Activated gamma-delta T cell treated with anti-CD3 and anti-CD28 coated beads, Interleukin-2, amount 50 U/mL, for 16 hours (primary cell): ENCODE data around the gene ZNF106.

Experiments
- DNase-seq: peaks from one replicate; pipeline ENCODE4 v3.0.0-alpha.2; 2020; ENCODE audit warnings: low read depth

ZNF106 gene

DNA sequence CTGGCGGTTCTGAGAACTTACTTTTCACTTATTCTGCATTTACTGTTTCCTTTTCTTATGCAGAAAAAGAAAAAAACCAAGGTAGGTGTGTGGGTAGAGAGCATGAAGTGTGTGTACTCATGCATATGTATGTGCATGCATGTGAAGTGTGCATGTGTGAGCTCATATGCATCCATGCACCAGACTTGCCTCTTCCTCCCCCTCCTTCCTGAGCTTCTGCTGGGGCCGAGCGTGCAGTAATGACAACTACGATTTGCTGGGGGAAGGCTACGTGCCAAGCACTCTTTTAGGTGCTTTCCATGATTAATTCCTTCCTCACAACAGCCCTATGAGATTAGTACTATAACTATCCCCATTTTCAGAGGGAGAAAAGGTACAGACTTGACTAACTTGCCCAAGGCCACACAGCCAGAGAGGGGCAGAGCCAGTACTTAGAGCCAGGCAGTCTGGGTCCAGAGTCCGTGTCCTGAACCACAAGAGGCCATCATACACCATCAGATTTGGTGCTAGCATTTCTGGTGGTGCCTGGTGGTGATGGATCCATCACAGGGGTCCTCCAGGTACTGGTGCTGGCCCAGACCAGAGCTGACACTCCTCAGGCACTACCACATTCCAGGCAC lies 85.0 kb downstream of the ZNF106 start:
- no peak for DNase-seq

DNA sequence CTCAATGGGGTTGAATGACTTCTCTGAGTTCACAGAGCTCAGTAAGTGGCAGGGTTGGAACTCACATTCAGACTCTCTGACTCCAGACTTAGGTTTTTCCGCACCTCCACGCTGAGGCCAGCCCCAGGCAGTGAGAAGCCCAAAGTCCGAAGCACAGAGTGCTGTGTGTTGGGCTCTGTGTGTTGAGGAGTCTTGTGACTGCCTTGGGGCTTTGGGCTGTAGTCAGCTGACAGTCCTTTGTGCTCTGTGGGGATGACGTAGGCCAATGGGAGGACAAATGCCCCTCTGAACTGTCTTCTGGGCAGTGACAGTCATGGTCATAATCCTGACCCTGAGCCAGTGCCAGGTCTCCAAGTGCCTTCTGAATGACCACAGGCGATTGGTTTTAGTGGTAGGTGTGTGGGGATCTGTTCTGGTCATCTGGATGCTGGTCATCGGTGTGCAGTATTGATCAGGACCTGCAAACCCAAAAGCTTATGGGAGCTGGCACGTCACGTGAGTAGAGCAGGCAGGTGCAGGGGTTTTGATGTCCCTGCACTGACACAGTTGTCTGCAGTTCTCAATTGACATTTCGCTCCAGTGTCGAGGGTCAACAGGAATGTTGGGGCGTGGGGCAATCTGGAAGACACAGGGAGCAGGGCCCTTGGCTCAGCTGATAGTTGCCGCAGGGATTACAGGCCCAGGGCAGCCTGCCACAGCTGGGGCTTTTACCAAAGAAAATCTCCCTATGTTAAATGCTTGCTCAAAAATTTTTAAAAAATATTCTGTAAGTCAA lies 86.3 kb downstream of the ZNF106 start:
- no peak for DNase-seq

DNA sequence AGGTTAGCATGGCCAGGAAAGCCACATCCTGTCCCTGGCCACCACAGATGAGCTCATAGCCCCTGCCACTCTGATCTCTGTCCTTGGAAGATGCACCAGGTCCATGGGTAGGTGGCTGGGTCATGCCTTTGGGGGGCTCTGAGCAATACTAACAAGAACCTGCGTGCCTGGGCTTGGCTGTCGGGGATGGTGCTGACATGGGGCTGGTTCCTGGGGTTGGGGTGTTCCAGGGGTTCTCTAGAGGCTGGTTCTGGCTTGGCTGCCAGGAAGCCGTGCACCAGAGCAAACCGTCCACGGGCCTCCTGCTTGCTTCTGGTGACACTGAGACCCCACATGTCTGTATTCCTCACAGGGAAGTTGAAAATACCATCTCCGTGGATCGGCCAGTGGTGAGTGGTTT lies 87.6 kb downstream of the ZNF106 start:
- DNase-seq = no peak

DNA sequence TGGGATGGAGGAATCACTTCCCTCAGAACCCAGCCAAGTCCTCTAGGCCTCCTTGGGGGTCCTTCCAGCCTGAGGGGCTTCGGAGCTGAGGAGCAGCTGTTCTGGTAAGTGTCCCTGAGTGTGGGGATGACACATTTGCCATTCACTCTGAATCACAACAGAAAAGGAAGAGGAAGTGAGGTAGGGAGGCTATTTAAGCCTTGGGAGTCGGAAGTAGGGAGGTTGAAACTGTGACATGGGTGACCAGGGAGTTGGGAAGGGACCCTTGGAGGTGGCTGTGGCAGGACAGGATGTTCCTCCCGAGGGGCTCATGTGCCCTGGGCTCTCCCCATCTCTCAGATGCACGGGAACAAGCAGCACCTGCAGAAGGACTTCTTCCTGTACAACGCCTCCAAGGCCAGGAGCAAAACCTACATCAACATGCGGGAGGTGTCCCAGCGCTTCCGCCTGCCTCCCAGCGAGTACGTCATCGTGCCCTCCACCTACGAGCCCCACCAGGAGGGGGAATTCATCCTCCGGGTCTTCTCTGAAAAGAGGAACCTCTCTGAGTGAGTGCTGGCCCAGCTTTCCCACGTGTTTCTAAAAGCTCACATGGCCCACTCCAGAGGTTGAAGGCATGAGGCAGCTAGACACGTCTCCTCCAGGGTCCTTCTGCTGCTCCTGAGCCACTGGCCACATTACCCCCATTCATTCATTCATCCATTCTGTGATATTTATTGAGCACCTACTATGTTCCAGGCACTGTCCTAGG lies 88.3 kb downstream of the ZNF106 start:
- DNase-seq = no peak

DNA sequence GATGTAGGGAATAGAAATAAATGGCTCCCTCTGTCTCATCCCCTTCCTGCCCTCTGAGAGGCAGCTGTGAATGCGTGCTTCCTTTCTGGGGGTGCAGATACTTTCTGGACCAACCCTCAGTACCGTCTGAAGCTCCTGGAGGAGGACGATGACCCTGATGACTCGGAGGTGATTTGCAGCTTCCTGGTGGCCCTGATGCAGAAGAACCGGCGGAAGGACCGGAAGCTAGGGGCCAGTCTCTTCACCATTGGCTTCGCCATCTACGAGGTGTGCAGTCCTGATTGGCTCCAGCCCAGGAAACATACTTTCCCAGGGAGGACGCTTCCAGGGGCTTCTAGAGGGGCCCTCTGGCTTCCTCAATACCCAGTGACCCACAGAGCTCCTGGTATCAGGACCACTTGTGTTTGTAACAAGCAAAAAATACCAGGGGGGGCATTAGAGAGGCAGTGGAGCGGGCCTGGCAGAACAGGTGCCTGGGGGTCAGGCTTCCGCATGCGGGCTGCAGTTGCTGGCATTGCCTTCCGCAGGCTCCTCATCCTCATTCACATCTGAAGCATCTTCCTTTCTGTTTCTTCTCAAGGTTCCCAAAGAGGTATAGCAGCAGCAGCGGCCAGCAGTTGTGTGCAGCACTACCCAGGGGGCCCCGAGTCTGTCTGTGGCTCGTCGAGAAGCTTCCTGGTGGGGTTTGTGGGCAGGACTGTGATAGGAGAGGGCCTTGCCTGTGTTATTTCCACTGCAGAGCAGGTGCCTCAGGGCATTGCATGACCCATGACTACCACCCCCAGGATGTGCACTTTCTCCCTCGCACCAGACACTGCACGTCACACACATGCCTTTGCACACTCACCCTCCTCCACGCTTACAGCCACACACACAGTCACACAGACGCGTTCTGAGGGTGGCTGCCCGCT lies 89.1 kb downstream of the ZNF106 start:
- no peak for DNase-seq

DNA sequence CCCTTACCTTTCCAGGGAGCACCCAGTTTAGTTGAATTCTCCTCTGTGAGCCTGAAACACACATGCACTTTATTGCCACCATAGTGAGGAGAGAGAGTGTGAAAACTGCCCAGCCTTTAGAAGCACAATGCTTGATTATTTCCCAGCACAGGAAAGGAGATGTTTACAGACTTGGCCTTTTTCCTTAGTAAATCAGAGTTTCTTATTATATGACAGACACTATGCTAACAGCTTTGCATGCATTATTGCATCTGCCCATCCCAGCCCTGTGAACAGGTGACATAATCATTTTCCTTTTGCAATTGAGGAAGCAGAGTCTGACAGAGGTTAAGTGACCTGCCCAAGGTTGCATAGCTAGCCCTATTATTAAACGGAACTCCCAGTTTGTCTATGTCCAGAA lies 95.1 kb downstream of the ZNF106 start:
- DNase-seq = no peak

DNA sequence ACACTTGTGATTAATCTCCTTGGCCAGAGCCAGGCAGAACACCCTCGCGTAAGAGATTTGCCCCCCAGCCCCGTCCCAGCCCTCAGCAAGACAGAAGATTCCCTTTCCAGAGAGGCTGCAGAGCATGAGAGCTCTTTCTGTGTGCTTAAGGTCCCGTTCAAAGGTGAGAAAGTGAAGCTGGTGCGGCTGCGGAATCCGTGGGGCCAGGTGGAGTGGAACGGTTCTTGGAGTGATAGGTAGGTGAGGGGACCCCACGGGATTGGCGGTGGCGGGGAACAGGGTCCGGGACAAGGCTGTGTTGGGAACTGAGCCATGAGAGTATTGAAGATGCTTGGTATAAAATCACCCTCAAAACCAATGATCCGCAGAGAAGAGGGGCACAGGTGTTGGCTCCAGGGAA lies 96.8 kb downstream of the ZNF106 start:
- no peak for DNase-seq

DNA sequence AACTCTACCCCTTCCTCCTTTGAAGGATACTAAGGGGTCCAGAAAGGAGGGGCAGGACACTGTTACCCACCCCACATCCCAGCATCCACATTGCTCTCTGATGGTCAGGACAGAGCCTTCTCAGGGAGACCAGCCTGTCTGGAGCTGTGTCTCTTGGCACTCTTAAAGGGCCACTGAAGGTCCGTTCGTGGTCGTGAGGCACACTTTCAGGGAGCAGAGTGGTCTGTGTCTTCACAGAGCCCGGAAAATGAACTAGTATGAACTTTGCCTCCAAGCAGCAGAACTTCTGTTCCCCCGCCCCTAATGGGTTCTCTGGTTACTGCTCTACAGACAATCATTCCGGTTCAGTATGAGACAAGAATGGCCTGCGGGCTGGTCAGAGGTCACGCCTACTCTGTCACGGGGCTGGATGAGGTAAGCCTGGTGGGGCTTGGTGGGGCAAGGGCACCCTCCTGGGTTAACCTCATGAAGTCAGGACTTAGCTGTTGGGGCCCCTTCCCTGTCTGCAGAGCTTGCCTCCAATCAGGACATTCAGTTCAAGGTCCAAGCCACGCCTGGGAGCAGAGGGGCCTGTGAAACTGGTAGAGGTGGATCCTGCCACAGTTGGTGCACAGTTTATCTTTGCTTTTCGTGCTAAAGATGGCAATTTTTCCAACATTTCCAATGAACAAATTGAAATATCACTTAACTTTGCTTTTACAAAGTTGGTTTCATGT lies 98.5 kb downstream of the ZNF106 start:
- no peak for DNase-seq

DNA sequence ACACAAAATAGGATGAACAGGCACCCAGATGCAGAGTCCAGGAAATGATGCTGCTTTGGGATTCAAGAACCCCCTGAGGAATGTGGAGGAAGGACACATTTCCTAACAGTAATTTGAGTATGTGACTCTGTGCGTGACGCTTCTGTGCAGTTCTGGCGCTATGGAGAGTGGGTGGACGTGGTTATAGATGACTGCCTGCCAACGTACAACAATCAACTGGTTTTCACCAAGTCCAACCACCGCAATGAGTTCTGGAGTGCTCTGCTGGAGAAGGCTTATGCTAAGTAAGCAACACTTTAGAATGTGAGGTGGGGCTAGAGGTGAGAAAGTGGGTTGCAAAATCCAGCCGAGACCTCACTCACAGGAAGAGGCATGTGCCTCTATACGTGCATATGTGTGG lies 103.3 kb downstream of the ZNF106 start:
- DNase-seq = no peak

DNA sequence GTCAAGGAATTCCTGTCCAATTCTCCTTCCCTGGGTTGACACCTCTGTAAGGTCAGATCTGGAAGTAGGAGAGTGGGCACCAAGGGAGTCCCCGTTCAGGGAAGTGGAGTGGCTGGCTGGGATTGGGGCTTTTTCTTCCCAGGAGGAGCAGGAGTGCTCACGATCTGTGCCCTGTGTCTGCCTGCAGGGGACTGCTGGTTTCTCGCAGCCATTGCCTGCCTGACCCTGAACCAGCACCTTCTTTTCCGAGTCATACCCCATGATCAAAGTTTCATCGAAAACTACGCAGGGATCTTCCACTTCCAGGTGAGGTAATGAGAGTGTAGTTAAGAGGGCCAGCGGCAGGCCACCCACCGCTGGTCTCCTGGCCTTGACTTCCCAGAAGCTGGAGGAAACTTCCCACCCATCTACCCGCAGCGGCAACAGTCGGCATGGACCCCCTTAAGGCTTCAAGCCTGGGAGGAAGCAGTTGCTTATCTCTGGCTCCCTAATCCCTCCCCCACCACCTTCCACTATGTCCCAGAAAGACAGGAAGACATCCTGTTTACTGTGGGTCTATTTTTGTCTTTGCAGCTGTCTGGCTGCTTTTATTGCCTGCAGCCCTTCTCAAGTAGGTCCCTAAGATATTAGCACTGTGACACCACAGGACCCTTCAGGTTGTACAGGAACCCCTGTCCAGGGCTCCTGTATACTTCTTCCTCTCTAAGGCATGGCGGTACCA lies 104.8 kb downstream of the ZNF106 start:
- no peak for DNase-seq

DNA sequence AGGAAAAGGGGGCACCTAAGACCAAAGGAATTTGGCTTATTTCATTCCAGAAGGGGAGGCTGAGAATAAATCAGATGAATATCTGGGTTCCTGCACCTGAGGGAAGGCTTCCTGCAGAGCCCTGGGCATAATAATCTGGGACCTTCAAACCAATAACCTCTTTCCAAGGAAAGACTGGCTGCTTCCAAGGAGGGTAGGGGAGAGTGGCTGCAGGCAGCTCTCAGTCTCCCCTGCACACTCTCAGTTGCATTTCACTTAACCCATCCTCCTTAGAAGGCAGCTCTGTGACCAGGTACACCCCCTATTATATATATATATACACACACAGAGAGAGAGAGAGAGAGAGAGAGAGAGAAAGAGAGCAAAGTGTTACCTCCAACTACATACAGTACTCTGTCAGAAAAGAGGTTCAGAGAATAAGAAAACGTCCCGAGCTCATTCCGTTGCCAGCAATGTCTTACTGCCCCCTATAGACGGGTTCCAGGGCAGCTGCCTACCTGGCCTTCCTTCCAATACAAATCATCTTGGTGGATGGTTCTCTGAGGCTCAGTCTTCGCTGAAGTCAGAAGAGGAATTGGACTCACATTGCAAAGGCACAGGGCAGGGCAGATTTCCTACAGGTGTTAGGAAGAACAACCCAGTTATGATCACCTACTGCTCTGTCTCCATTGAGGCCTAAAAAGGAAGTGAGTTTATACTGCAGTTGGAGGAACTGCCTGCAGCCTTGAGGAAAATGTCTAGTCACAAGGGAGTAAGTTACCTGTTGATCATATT lies 105.5 kb downstream of the ZNF106 start:
- no peak for DNase-seq

DNA sequence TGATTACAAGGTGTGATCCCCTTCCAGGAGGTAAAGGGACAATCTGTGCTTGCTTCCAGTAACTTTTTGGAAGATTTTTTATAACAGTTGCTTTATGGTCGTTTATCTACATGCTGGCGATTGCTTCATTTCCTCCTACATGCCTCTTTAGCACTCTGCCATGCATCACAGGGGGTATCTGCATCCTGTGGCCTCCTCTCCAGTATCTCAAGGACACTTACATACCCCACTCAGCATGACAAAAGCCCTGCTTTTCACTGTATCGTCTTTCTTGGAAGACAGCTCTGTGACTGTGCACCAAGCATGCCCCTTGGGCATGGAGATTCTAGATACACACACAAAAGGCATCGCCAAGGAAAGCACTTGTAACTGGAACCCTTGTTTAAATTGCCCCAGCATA lies 106.3 kb downstream of the ZNF106 start:
- DNase-seq = no peak

DNA sequence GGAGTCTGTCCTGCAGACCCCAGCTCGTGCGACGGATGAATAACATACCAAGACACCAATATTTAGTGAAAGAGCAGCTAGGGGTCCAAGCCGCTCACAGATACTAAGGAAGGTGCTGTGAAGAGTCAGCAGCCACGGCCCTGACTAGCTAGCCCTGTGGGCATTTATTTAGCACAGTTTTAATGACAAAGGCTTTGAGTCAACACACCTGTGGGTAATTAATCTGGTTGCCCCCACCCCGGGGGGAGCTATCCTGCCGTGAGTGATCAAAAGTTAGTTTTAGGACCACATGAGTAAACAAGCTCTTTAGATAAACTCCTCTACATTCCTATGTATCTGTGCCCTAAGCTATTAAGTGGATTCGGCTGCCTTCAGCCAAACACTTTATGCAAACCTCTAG lies 112.9 kb downstream of the ZNF106 start:
- no peak for DNase-seq

DNA sequence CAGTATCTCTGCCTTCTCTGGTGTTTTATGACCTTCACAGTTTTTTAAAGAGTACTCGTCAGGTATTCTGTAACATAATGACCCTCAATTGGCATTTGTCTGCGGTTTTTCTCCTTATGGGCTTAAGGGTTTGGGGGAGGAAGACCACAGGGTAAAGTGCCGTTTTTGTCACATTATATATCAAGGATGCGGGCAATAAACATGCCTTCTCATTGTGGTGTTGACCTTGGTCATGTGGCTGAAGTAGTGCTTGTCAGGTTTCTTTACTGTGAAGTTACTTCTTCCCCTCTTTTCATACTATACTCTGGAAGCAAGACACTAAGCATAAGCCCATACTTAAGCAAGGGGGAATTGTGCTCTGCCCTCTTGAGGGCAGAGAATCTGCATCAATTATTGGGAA lies 115.0 kb downstream of the ZNF106 start:
- DNase-seq = no peak

DNA sequence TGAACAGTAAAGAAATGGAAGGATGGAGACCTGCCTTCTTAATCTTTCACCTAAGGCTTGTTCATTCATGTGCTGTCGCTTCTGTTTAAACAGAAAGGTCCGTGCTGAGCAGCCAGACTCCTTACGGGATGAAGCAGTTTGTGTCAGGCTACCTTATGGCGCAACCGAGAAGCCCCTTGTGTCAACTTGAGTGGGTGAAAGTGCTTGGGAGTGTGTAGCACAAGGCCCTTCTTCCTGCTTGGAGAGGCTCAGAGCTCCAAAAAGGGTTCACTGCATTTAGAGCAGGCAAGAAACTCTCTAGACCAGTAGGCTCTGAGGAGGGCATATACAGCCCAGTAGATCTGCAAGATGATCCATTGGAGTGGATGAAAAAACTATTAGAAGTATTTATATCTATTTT lies 115.7 kb downstream of the ZNF106 start:
- no peak for DNase-seq

DNA sequence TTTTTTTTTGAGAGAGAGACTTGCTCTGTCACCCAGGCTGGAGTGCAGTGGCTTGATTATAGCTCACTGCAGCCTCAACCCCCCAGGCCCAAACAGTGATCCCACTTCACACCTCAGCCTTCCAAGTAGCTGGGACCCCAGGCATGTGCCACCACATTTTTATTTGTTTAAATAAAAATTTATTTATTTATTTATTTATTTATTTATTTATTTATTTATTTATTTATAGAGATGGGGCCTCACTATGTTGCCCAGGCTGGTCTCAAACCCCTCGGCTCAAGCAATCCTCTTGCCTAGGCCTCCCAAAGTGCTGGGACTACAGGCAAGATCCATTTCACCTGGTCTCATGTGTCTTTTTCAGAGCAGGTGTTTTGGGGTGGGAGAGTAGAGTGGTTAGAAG lies 116.1 kb downstream of the ZNF106 start:
- no peak for DNase-seq

DNA sequence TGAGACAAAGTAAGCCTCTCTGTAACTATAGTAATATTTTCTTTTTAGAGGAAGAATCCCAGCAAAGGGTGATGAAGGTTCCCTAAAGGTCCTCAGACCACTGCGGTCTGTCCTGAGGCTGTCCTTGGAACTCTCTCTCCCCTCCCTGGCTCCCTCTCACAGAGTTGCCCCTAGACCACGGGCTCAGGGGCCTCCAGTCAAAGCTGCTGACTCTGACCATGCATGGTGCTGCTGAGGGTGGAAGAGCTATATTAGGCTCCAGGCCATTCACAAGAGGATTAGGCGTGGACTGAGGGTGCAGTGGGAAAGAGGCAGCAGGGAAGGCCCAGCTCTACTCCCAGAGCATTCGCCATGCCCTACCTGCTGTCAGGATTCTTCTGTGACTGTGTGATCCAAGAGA lies 117.0 kb downstream of the ZNF106 start:
- DNase-seq = no peak

DNA sequence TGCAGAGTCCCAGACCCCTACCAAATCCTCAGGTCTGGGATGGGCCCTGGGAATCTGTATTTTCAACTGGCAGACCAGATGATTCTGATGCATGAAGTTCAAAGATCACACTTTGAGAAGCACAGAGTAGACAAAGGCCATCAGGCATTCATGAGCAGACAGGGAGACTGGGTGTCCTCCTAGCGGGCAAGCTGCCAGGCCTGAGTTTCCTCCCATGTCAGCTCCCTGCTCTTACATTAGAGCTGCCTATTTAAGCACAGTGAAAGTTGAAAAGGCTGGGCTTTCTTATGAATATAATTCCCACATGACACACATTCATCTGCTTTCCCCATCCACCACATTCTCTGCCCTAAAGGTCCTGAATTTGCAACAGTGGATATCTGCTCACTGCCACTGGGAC lies 117.7 kb downstream of the ZNF106 start:
- no peak for DNase-seq

DNA sequence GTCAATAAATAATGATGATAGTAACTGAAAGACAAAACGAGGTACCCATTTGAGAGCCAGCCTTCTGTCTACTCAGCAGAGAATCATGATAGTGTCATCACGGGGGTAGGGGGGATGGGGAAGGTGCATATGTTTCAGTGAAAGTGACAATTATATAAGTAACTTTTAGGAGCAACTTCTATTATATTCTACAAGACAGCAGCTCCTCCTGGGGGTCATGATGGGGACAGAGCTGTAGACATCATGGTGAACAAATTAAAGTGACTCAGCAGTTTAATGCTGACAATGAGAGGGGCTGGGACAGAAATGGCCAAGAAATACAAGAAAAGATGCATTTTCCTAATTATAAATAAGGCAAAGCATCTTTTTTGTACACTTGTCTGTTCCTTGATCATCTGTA lies 119.8 kb downstream of the ZNF106 start:
- DNase-seq = no peak

DNA sequence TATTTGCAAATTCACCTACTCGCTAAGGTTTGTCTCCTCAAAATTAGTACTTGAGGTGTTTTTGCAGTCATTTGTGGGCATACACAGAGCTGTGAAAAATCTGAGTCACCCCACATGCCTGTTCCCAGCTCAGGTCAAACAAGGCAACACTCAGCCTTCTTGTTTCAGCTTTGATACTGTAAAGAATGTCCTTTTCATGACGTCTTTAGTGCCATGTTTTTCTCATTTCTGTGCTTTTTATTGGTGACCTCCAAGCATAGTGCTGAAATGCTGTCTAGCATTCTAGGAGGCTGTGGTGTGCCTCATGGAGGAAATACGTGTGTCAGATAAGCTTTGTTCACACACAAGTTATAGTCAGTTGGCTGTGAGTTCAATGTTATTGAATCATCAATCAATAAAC lies 122.8 kb downstream of the ZNF106 start:
- no peak for DNase-seq
